GOT3 (cell line): Measurements from ENCODE around the gene ENPP1.
"Not testable (repeated sequence)": the region's sequence is repeated elsewhere in the genome, so short reads cannot be mapped to it uniquely, and the experiment has no call there.

Source experiments
- DNase-seq: peaks from one replicate; lab custom pipeline; 2025; ENCODE audit warnings: mixed read lengths; lab: John Stamatoyannopoulos, UW

ENPP1 gene

GRCh38 chr6:131916091-131916796 lies 108.4 kb downstream of the ENPP1 start:
- DNase-seq: not testable (repeated sequence)

GRCh38 chr6:131916847-131917246 lies 109.0 kb downstream of the ENPP1 start:
- no peak for DNase-seq

GRCh38 chr6:131917318-131917717 lies 109.5 kb downstream of the ENPP1 start:
- DNase-seq: no peak

GRCh38 chr6:131917763-131918649 lies 110.2 kb downstream of the ENPP1 start:
- no peak for DNase-seq

- DNase-seq: no peak
Observed at GRCh38 chr6:131918650-131919355, 111.0 kb downstream of the ENPP1 start.

GRCh38 chr6:131920656-131921055 lies 112.8 kb downstream of the ENPP1 start:
- no peak for DNase-seq

- no peak for DNase-seq
Observed at GRCh38 chr6:131923356-131923755, 115.5 kb downstream of the ENPP1 start.

- no peak for DNase-seq
Observed at GRCh38 chr6:131924881-131925474, 117.2 kb downstream of the ENPP1 start.

- DNase-seq: no peak
Observed at GRCh38 chr6:131929264-131929663, 121.4 kb downstream of the ENPP1 start.

- no peak for DNase-seq
Observed at GRCh38 chr6:131929976-131930375, 122.2 kb downstream of the ENPP1 start.

GRCh38 chr6:131931063-131931750 lies 123.4 kb downstream of the ENPP1 start:
- no peak for DNase-seq

- no peak for DNase-seq
Observed at GRCh38 chr6:131936156-131936555, 128.3 kb downstream of the ENPP1 start.

GRCh38 chr6:131937226-131937625 lies 129.4 kb downstream of the ENPP1 start:
- DNase-seq: no peak

GRCh38 chr6:131937703-131938631 lies 130.1 kb downstream of the ENPP1 start:
- DNase-seq: no peak
